Endodermal cell (in vitro differentiated cells): ENCODE results near the gene CARNS1. TPM values are rescaled to one million over a fixed set of nuclear protein-coding genes. Genes with fewer than 3 reads are reported as not detected.

Experiments
- DNase-seq: peaks from one replicate; pipeline ENCODE4 v3.0.0-alpha.2; 2017
- H3K27ac ChIP-seq: 2 replicates; pipeline ENCODE4 v1.5.1; 2013; ENCODE audit warnings: mild to moderate bottlenecking, low read depth, low read length, moderate library complexity
- H3K27me3 ChIP-seq: 2 replicates; pipeline ENCODE4 v1.6.1; 2013; ENCODE audit warnings: mild to moderate bottlenecking, low read length, moderate library complexity; ENCODE audit not compliant: insufficient read depth, control insufficient read depth, poor library complexity, severe bottlenecking
- H3K36me3 ChIP-seq: 2 replicates; pipeline ENCODE4 v1.7.0; 2013; ENCODE audit warnings: mild to moderate bottlenecking, low read length, moderate library complexity; ENCODE audit not compliant: control insufficient read depth, insufficient read depth
- H3K4me1 ChIP-seq: one replicate; pipeline ENCODE4 v1.7.0; 2013; ENCODE audit warnings: low read length; ENCODE audit not compliant: control insufficient read depth, insufficient read depth
- H3K4me3 ChIP-seq: 2 replicates; pipeline ENCODE4 v1.5.1; 2013; ENCODE audit warnings: mild to moderate bottlenecking, low read length, moderate library complexity
- H3K9ac ChIP-seq: 2 replicates; pipeline ENCODE4 v1.6.1; 2013; ENCODE audit warnings: mild to moderate bottlenecking, low read length, moderate library complexity; ENCODE audit not compliant: poor library complexity, severe bottlenecking; ENCODE audit errors: extremely low read depth
- H3K9me3 ChIP-seq: 2 replicates; pipeline ENCODE4 v1.6.1; 2013; ENCODE audit warnings: mild to moderate bottlenecking, low read length, moderate library complexity; ENCODE audit not compliant: control insufficient read depth
- H3K27ac Mint-ChIP-seq: 2 replicates; pipeline ENCODE4 v1.8.0; 2020; ENCODE audit warnings: mixed read lengths
- H3K27me3 Mint-ChIP-seq: 2 replicates; pipeline ENCODE4 v1.8.0; 2021; ENCODE audit warnings: mild to moderate bottlenecking, mixed read lengths; ENCODE audit not compliant: insufficient read depth
- H3K36me3 Mint-ChIP-seq: 2 replicates; pipeline ENCODE4 v1.8.0; 2020; ENCODE audit warnings: low read depth, mixed read lengths
- H3K4me1 Mint-ChIP-seq: 2 replicates; pipeline ENCODE4 v1.8.0; 2020; ENCODE audit warnings: mixed read lengths
- H3K4me3 Mint-ChIP-seq: 2 replicates; pipeline ENCODE4 v1.8.0; 2020; ENCODE audit warnings: mild to moderate bottlenecking, moderate library complexity, mixed read lengths
- H3K9me3 Mint-ChIP-seq: 2 replicates; pipeline ENCODE4 v1.8.0; 2020; ENCODE audit warnings: mild to moderate bottlenecking, mixed read lengths
- CTCF ChIP-seq: fragments of 200-600 bp; sonication (generic); conservative IDR thresholded peaks from 2 replicates; pipeline ENCODE4 v1.5.0; 2021; ENCODE audit warnings: antibody characterized with exemption, mild to moderate bottlenecking
- WGBS, 2 experiments: methylation state at CpG; one replicate each; pipeline versions ENCODE4 v1.1.5 to v1.1.7; 2013; ENCODE audit warnings: missing lambda C conversion rate in 2 of 2, mixed read lengths in 1 of 2; ENCODE audit not compliant: insufficient coverage in 1 of 2, insufficient read length in 1 of 2; 5-methylcytosine and 5-hydroxymethylcytosine counted together
- total RNA-seq, 2 donors: library from RNA; stranded (reverse); fragmentation: NEBNext Ultra II Directional in 1 of 2; extraction: Animal tissue kit (Norgen Biotek cat#: 25700) in 1 of 2; gene quantifications; 2 replicates in 1 of 2; 3 replicates in 1 of 2; pipeline ENCODE4 v1.2.1, GENCODE V29; 2021

CARNS1 gene
- total RNA-seq, 2 donors from 2014 or later, result 1.6 to 2.2 TPM

DNA sequence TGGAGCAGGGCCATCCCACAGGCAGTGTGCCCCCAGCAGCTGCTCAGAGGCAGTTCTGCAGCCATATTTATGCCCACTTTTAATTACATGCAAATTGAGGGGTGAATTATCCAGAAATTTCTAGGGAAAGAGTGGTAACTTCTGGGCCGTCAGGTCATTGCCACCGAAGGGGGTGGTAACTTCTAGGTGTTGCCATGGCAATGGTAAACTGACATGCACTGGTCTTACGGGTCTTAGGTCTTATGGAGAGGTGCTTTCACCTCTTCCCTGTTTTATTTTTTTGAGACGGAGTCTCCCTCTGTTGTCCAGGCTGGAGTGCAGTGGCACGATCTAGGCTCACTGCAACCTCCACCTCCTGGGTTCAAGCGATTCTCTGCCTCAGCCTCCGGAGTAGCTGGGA lies 57.4 kb downstream of the CARNS1 start:
- Mint-ChIP-seq H3K27me3 (no peaks in the 10 kb centered on the region), H3K36me3 (no peaks in the 10 kb centered on the region), H3K27ac (no peak overlapping the region), H3K9me3 (peaks cover 12% of the 10 kb centered on the region), H3K4me1 (peaks cover 6% of the 10 kb centered on the region), H3K4me3 (no peak overlapping the region)
- Histone ChIP-seq H3K27ac (no peak overlapping the region), H3K4me1 (no peaks in the 10 kb centered on the region), H3K27me3 (no peaks in the 10 kb centered on the region), H3K4me3 (no peak overlapping the region), H3K36me3 (no peaks in the 10 kb centered on the region), H3K9ac (no peak overlapping the region), H3K9me3 (no peaks in the 10 kb centered on the region)
- WGBS, 2 experiments, result 68 to 91% methylated on average over 5 to 7 of the region's 7 CpGs
- no peak for TF ChIP-seq CTCF
- peak; percentile 45 for DNase-seq

Other genes with a start within 250 kb of the CARNS1 start
- 10 to 100 TPM; 58.0 to 61.7 TPM for gene GRK2, start 149.2 kb upstream of the CARNS1 start, total RNA-seq
- 10 to 100 TPM; 56.6 to 58.6 TPM for gene ANKRD13D, start 126.4 kb upstream of the CARNS1 start, total RNA-seq
- 10 to 100 TPM; 39.1 to 44.4 TPM for gene SSH3, start 112.1 kb upstream of the CARNS1 start, total RNA-seq
- gene POLD4, start 62.1 kb upstream of the CARNS1 start, total RNA-seq, result 10 to 100 TPM; 40.7 to 47.6 TPM
- gene CLCF1, start 42.1 kb upstream of the CARNS1 start, total RNA-seq, result 1 to 10 TPM; 3.6 to 4.8 TPM
- gene RAD9A, start 23.7 kb upstream of the CARNS1 start, total RNA-seq, result 10 to 100 TPM; 28.3 to 41.4 TPM
- 100 to 1,000 TPM; 182 to 212 TPM for gene PPP1CA, start 13.8 kb upstream of the CARNS1 start, total RNA-seq
- under 1 TPM in 1 of 2 donors, not detected in 1; 0.20 TPM for gene TBC1D10C, start 11.6 kb upstream of the CARNS1 start, total RNA-seq
- 10 to 100 TPM; 47.0 to 51.8 TPM for gene RPS6KB2, start 12.8 kb downstream of the CARNS1 start, total RNA-seq
- 1 to 10 TPM in 1 of 2 donors, not detected in 1; 2.1 TPM for gene PTPRCAP, start 22.0 kb downstream of the CARNS1 start, total RNA-seq
- 100 to 1,000 TPM; 112 to 131 TPM for gene CORO1B, start 27.8 kb downstream of the CARNS1 start, total RNA-seq
- gene GPR152, start 37.1 kb downstream of the CARNS1 start, total RNA-seq, result not detected
- not detected for gene CABP4, start 39.7 kb downstream of the CARNS1 start, total RNA-seq
- gene TMEM134, start 53.6 kb downstream of the CARNS1 start, total RNA-seq, result 10 to 100 TPM; 67.4 to 87.8 TPM
- gene AIP, start 67.3 kb downstream of the CARNS1 start, total RNA-seq, result 10 to 100 TPM; 27.6 to 33.8 TPM
- 100 to 1,000 TPM in 1 of 2 donors, 10 to 100 TPM in 1; 94.6 to 104 TPM for gene PITPNM1, start 89.7 kb downstream of the CARNS1 start, total RNA-seq
- 10 to 100 TPM; 30.6 to 47.6 TPM for gene CDK2AP2, start 92.5 kb downstream of the CARNS1 start, total RNA-seq
- not detected for gene CABP2, start 107.8 kb downstream of the CARNS1 start, total RNA-seq
- gene GSTP1, start 168.1 kb downstream of the CARNS1 start, total RNA-seq, result 1,000 to 10,000 TPM; 1,359 to 1,473 TPM
- gene NDUFV1, start 191.3 kb downstream of the CARNS1 start, total RNA-seq, result 100 to 1,000 TPM; 135 to 160 TPM
- 10 to 100 TPM in 1 of 2 donors, 1 to 10 TPM in 1; 9.5 to 13.1 TPM for gene NUDT8, start 214.3 kb downstream of the CARNS1 start, total RNA-seq
- gene TBX10, start 224.1 kb downstream of the CARNS1 start, total RNA-seq, result not detected
- under 1 TPM; 0.20 to 0.71 TPM for gene ACY3, start 235.1 kb downstream of the CARNS1 start, total RNA-seq